CD14-positive monocyte (primary cell): Measurements from ENCODE around the gene SHROOM3. TPM values are rescaled to one million over a fixed set of nuclear protein-coding genes. Genes with fewer than 3 reads are reported as not detected.

ENCODE experiments used
- DNase-seq, 3 donors: peaks; one replicate each; pipeline ENCODE4 v3.0.0-alpha.2; 2011 to 2022
- H2AFZ ChIP-seq: 2 replicates; pipeline ENCODE4 v1.6.0; 2012; ENCODE audit warnings: mild to moderate bottlenecking, low read depth, low read length, inconsistent platforms; ENCODE audit not compliant: insufficient read depth, poor library complexity, severe bottlenecking
- H3K27ac ChIP-seq, 2 donors: 1 replicate in 1 of 2; 2 replicates in 1 of 2; pipeline ENCODE4 v1.5.1; 2012 to 2013; ENCODE audit warnings: low read length in 2 of 2, control low read depth in 1 of 2, inconsistent platforms in 1 of 2, low read depth in 1 of 2, mild to moderate bottlenecking in 1 of 2
- H3K27me3 ChIP-seq, 2 donors: one replicate each; pipeline versions ENCODE4 v1.6.0 to v1.6.1; 2011 to 2013; ENCODE audit warnings: low read length in 2 of 2; ENCODE audit not compliant: control insufficient read depth in 2 of 2, insufficient read depth in 2 of 2
- H3K36me3 ChIP-seq, 2 donors: replicated peaks in 1 of 2; 1 replicate in 1 of 2; 2 replicates in 1 of 2; pipeline versions ENCODE4 v1.5.1 to v1.6.1; 2012 to 2013; ENCODE audit warnings: low read length in 2 of 2, control low read depth in 1 of 2, inconsistent platforms in 1 of 2, mild to moderate bottlenecking in 1 of 2; ENCODE audit not compliant: insufficient read depth in 2 of 2, control insufficient read depth in 1 of 2
- H3K4me1 ChIP-seq, 2 donors: 1 replicate in 1 of 2; 2 replicates in 1 of 2; pipeline versions ENCODE4 v1.5.1 to v1.6.1; 2012 to 2013; ENCODE audit warnings: low read length in 2 of 2, control low read depth in 1 of 2, inconsistent platforms in 1 of 2, mild to moderate bottlenecking in 1 of 2, moderate library complexity in 1 of 2; ENCODE audit not compliant: insufficient read depth in 2 of 2, control insufficient read depth in 1 of 2
- H3K4me2 ChIP-seq: replicated peaks from 2 replicates; pipeline ENCODE3; 2012; ENCODE audit warnings: low read length, moderate library complexity, mild to moderate bottlenecking; ENCODE audit not compliant: poor library complexity, severe bottlenecking; ENCODE audit errors: extremely low read depth
- H3K4me3 ChIP-seq, 3 experiments: fragments of 200-600 bp in 1 of 3; sonication (generic) in 1 of 3; replicated peaks in 1 of 3; 1 replicate in 2 of 3; 2 replicates in 1 of 3; pipeline ENCODE4 v1.5.1; 2011 to 2013; ENCODE audit warnings: low read length in 3 of 3, mild to moderate bottlenecking in 3 of 3, control low read depth in 2 of 3, low read depth in 2 of 3, inconsistent platforms in 1 of 3, moderate library complexity in 1 of 3
- H3K79me2 ChIP-seq: 2 replicates; pipeline ENCODE4 v1.6.0; 2012; ENCODE audit warnings: mild to moderate bottlenecking, control low read depth, inconsistent platforms, low read length, moderate library complexity; ENCODE audit not compliant: insufficient read depth
- H3K9ac ChIP-seq: 2 replicates; pipeline ENCODE4 v1.6.0; 2017; ENCODE audit warnings: low read length, mild to moderate bottlenecking; ENCODE audit not compliant: insufficient read depth, poor library complexity, severe bottlenecking
- H3K9me3 ChIP-seq, 2 donors: replicated peaks in 1 of 2; 1 replicate in 1 of 2; 2 replicates in 1 of 2; pipeline versions ENCODE4 v1.5.1 to v1.6.1; 2012 to 2013; ENCODE audit warnings: low read length in 2 of 2, control low read depth in 1 of 2; ENCODE audit not compliant: control insufficient read depth in 1 of 2, insufficient read depth in 1 of 2
- H4K20me1 ChIP-seq: 2 replicates; pipeline ENCODE4 v1.6.0; 2012; ENCODE audit warnings: mild to moderate bottlenecking, low read length, control low read depth, moderate library complexity; ENCODE audit not compliant: insufficient read depth
- H3K27ac Mint-ChIP-seq, 7 donors: one replicate each; pipeline ENCODE4 v1.8.0; 2020; ENCODE audit warnings: mild to moderate bottlenecking in 7 of 7, mixed read lengths in 7 of 7, moderate library complexity in 6 of 7, inconsistent platforms in 2 of 7
- H3K27me3 Mint-ChIP-seq, 3 donors: one replicate each; pipeline ENCODE4 v1.8.0; 2021 to 2022; ENCODE audit warnings: low read depth in 3 of 3, mild to moderate bottlenecking in 3 of 3, mixed read lengths in 3 of 3, moderate library complexity in 3 of 3, inconsistent platforms in 1 of 3
- H3K36me3 Mint-ChIP-seq, 2 donors: one replicate each; pipeline ENCODE4 v1.8.0; 2020; ENCODE audit warnings: mixed read lengths in 2 of 2, inconsistent platforms in 1 of 2, mild to moderate bottlenecking in 1 of 2
- H3K4me1 Mint-ChIP-seq: one replicate; pipeline ENCODE4 v1.8.0; 2020; ENCODE audit warnings: mild to moderate bottlenecking, mixed read lengths
- H3K4me3 Mint-ChIP-seq, 2 donors: one replicate each; pipeline ENCODE4 v1.8.0; 2020; ENCODE audit warnings: mild to moderate bottlenecking in 2 of 2, mixed read lengths in 2 of 2, moderate library complexity in 1 of 2
- H3K9me3 Mint-ChIP-seq, 7 donors: one replicate each; pipeline ENCODE4 v1.8.0; 2020 to 2022; ENCODE audit warnings: mixed read lengths in 7 of 7, mild to moderate bottlenecking in 6 of 7, moderate library complexity in 6 of 7, inconsistent platforms in 2 of 7
- CTCF ChIP-seq: fragments of 200-600 bp; IDR thresholded peaks from one replicate; pipeline ENCODE4 v1.8.0; 2022; ENCODE audit warnings: antibody characterized with exemption, mild to moderate bottlenecking
- WGBS: methylation state at CpG from one replicate; pipeline ENCODE4 v1.1.5; 2013; ENCODE audit warnings: missing lambda C conversion rate; ENCODE audit not compliant: insufficient coverage; 5-methylcytosine and 5-hydroxymethylcytosine counted together
- intact Hi-C, 2 donors: fragments of 100-400 bp; cut with micrococcal nuclease; formaldehyde crosslinking; loops; one replicate each; pipeline versions ENCODE4 v1.15.0 to v1.15.1; 2023
- polyA plus RNA-seq, 3 donors: library from polyadenylated mRNA; depleted of rRNA in 1 of 3; unstranded in 2 of 3; stranded (reverse) in 1 of 3; fragments of 300-500 nt in 2 of 3; fragments of >200 nt in 1 of 3; fragmentation: Illumina TruSeq in 2 of 3; gene quantifications; 1 replicate in 2 of 3; 2 replicates in 1 of 3; pipeline ENCODE4 v1.2.3, GENCODE V29; 2012 to 2021

SHROOM3 gene
- polyA plus RNA-seq, 3 donors: not detected

- no peak for TF ChIP-seq CTCF
- Mint-ChIP-seq H3K9me3 (peaks cover 0 to 4% (median 0%) of the 10 kb centered on the region in 7 donors), H3K36me3 (no peaks in the 10 kb centered on the region), H3K4me3 (no peak overlapping the region), H3K27me3 (peaks cover 2 to 9% (median 7%) of the 10 kb centered on the region in 3 donors), H3K27ac (no peak overlapping the region), H3K4me1 (no peaks in the 10 kb centered on the region)
- DNase-seq: no peak
- Histone ChIP-seq H3K27me3 (no peaks in the 10 kb centered on the region), H4K20me1 (no peaks in the 10 kb centered on the region), H3K79me2 (no peaks in the 10 kb centered on the region), H3K27ac (no peak overlapping the region), H3K9ac (no peak overlapping the region), H3K4me1 (no peaks in the 10 kb centered on the region), H2AFZ (no peak overlapping the region), H3K4me2 (no peak overlapping the region), H3K4me3 (no peak overlapping the region), H3K36me3 (no peaks in the 10 kb centered on the region), H3K9me3 (no peaks in the 10 kb centered on the region)
- WGBS: 100% methylated on average over 2 of the region's 2 CpGs
- intact Hi-C loops: loop anchor here (5.0 kb wide), 2 partner anchors 239 to 244 kb away; no protein-coding TSS in a partner anchor
These were observed 321.4 kb downstream of the SHROOM3 start for GRCh38 chr4:76756416-76756815.

- Mint-ChIP-seq H3K27me3 (peaks cover 2 to 9% (median 7%) of the 10 kb centered on the region in 3 donors), H3K36me3 (no peaks in the 10 kb centered on the region), H3K4me1 (no peaks in the 10 kb centered on the region), H3K9me3 (peaks cover 0 to 3% (median 0%) of the 10 kb centered on the region in 7 donors), H3K27ac (no peak overlapping the region), H3K4me3 (no peak overlapping the region)
- Histone ChIP-seq H3K4me1 (no peaks in the 10 kb centered on the region), H4K20me1 (no peaks in the 10 kb centered on the region), H2AFZ (no peak overlapping the region), H3K9ac (no peak overlapping the region), H3K79me2 (no peaks in the 10 kb centered on the region), H3K27ac (no peak overlapping the region), H3K36me3 (no peaks in the 10 kb centered on the region), H3K9me3 (no peaks in the 10 kb centered on the region), H3K27me3 (no peaks in the 10 kb centered on the region), H3K4me3 (no peak overlapping the region), H3K4me2 (no peak overlapping the region)
- DNase-seq: no peak
- no peak for TF ChIP-seq CTCF
- intact Hi-C loops: loop anchor here (5.0 kb wide), 2 partner anchors 240 to 245 kb away; no protein-coding TSS in a partner anchor
- 93% methylated on average over 3 of the region's 9 CpGs for WGBS
These were observed 322.4 kb downstream of the SHROOM3 start for GRCh38 chr4:76757418-76757939.
